Measurements from ENCODE around the gene ZNF43. TPM values are rescaled to one million over a fixed set of nuclear protein-coding genes. Genes with fewer than 3 reads are reported as not detected.

ZNF43 gene
- total RNA-seq, 1 donor from 2014 or later = 12.9 TPM

Other genes starting within 250 kb of the ZNF43 start
- gene ZNF100, start 68.6 kb downstream of the ZNF43 start, total RNA-seq = 14.5 TPM
- gene ZNF208, start 174.8 kb upstream of the ZNF43 start, total RNA-seq = 6.3 TPM
- 1.9 TPM for gene ZNF257, start 216.3 kb upstream of the ZNF43 start, total RNA-seq

Data from upper lobe of right lung (tissue), 1 donor.